ENCODE data around the gene PTPRD. TPM values are rescaled to one million over a fixed set of nuclear protein-coding genes. Genes with fewer than 3 reads are reported as not detected.

Gene PTPRD
- total and polyA plus RNA-seq, 2 of the 4 experiments (the other 2 are of a cell fraction): 0.07 to 0.18 TPM

- Histone ChIP-seq H2BK15ac (ENCODE audit: low read depth, low read length) (no peak overlapping the region), H2AFZ (replicated peaks; ENCODE audit: low read length, poor library complexity) (no peak overlapping the region), H3K27me3 (ENCODE audit: control insufficient read depth, insufficient read depth, low read length) (no peaks in the 10 kb centered on the region), H4K5ac (ENCODE audit: low read depth, low read length) (no peak overlapping the region), H3K14ac (replicated peaks; ENCODE audit: low read depth, low read length) (no peak overlapping the region), H3K56ac (ENCODE audit: extremely low read depth, insufficient read depth, low read length) (no peak overlapping the region), H2AK5ac (ENCODE audit: low read depth, low read length) (no peak overlapping the region), H3K9me3 (ENCODE audit: control insufficient read depth, insufficient read depth, low read length) (no peaks in the 10 kb centered on the region), H3K4ac (ENCODE audit: low read depth, low read length) (no peak overlapping the region), H3K4me2 (ENCODE audit: low read depth, low read length) (no peak overlapping the region), H2BK120ac (ENCODE audit: low read depth, low read length) (no peak overlapping the region), H4K20me1 (ENCODE audit: insufficient read depth, low read length) (no peaks in the 10 kb centered on the region), H3K79me1 (ENCODE audit: low read depth in 1 of 2, low read length in 2 of 2) (no peaks in the 10 kb centered on the region), H4K91ac (ENCODE audit: insufficient read depth, low read depth, low read length) (no peak overlapping the region), H3K18ac (ENCODE audit: low read depth, low read length) (no peak overlapping the region), H3K27ac (ENCODE audit: insufficient read depth, low read length) (no peak overlapping the region), H2BK5ac (ENCODE audit: low read depth, low read length, poor library complexity, severe bottlenecking) (no peak overlapping the region), H3K4me1 (ENCODE audit: control insufficient read depth, insufficient read depth, low read length) (no peaks in the 10 kb centered on the region), H3K4me3 (ENCODE audit: insufficient read depth, low read depth, low read length) (no peak overlapping the region), H4K8ac (ENCODE audit: low read depth in 2 of 2, low read length in 2 of 2) (no peak overlapping the region), H2AK9ac (replicated peaks; ENCODE audit: low read depth, low read length, poor library complexity) (no peak overlapping the region), H3K9ac (ENCODE audit: low read depth, low read length) (no peak overlapping the region), H2BK20ac (ENCODE audit: low read depth, low read length) (no peak overlapping the region), H3K23ac (ENCODE audit: low read depth, low read length) (no peak overlapping the region), H3K9me1 (ENCODE audit: insufficient read depth, low read length) (no peaks in the 10 kb centered on the region), H3K36me3 (ENCODE audit: control insufficient read depth, insufficient read depth, low read length) (no peaks in the 10 kb centered on the region)
- DNase-seq: no peak
- 0% methylated on average over 1 of the region's 4 CpGs; no CpG with 5 or more reads in 1 of the 2 experiments for WGBS, 2 experiments (ENCODE audit: extremely low coverage in 2 of 2, insufficient read length in 1 of 2)
- no TSS peak for BruUV-seq (replicated peaks)
- dilution Hi-C loops (cut with HindIII; ENCODE audit: low sequenced_read_pairs, unreplicated experiment): no loop called here
- ChIA-PET CTCF (no interaction called here), POLR2A (ENCODE audit: unreplicated experiment) (no interaction called here)
- intact Hi-C loops (cut with micrococcal nuclease): no loop called here
- TF ChIP-seq MAZ (IDR thresholded peaks at IDR 0.05; ENCODE audit: borderline replicate concordance, low read depth, low read length) (no peak), SMC3 (IDR thresholded peaks at IDR 0.05; ENCODE audit: low read depth, low read length) (no peak), ELK1 (IDR thresholded peaks at IDR 0.05; ENCODE audit: borderline replicate concordance, low read depth, low read length) (no peak), MAFK (IDR thresholded peaks at IDR 0.05; ENCODE audit: low read depth, low read length) (no peak), RAD21 (IDR thresholded peaks at IDR 0.05; ENCODE audit: low read length) (no peak), RCOR1 (IDR thresholded peaks at IDR 0.05; ENCODE audit: insufficient replicate concordance, low read length) (no peak), CEBPB (IDR thresholded peaks at IDR 0.05; ENCODE audit: low read depth, low read length) (no peak), FOS (IDR thresholded peaks at IDR 0.05; ENCODE audit: low read depth, low read length) (no peak)
- no peak for ATAC-seq (ENCODE audit: low read depth)
- in situ Hi-C loops (cut with MboI; ENCODE audit: low sequenced_read_pairs): no loop called here
Observed at GRCh38 chr9:10005206-10005605, 607.6 kb downstream of the PTPRD start.
